ENCODE data around the gene PACRG. TPM values are rescaled to one million over a fixed set of nuclear protein-coding genes. Genes with fewer than 3 reads are reported as not detected.

PACRG gene
- total RNA-seq, 5 donors from 2014 or later (not counting 1 experiment from before 2014, with no cell fraction given): 0.20 to 3.0 (median 1.2) TPM; not detected in 1

DNA sequence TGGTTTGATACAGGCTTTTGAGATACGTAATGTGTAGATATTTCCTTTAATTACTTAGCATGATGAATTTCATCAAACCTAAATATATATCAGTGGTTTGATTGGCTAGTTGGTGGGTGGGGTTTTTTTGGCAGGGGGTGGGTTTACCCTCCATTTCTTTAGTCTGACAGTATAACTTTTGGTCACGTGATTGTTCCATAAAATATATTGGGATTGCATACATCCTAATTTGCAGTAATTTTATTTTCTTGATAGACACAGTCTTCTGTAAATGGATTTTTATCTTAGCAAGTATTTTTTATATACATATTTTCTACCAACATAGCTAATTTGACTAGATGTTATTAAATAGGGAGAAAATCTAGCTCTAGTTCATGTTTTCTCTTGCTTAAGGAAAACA lies 509.3 kb downstream of the PACRG start:
- no peak overlapping the region for H3K4me3 Mint-ChIP-seq
- H3K36me3 ChIP-seq (ENCODE audit: control insufficient read depth in 2 of 2, extremely low read depth in 1 of 2, insufficient read depth in 1 of 2, low read length in 1 of 2): no peaks in the 10 kb centered on the region
- H3K27ac ChIP-seq (ENCODE audit: low read length): no peak overlapping the region
- CTCF ChIA-PET: no interaction called here
- no peak overlapping the region for H3K4me3 ChIP-seq (ENCODE audit: control insufficient read depth in 1 of 2, extremely low read depth in 1 of 2, low read length in 1 of 2)
- H3K27me3 Mint-ChIP-seq: peaks cover 9 to 16% of the 10 kb centered on the region in 2 donors
- no peaks in the 10 kb centered on the region for H3K4me1 ChIP-seq (ENCODE audit: control insufficient read depth in 1 of 2, extremely low read depth in 1 of 2, insufficient read depth in 2 of 2, low read length in 2 of 2)
- WGBS (ENCODE audit: insufficient coverage): no CpG with 5 or more reads among the region's 2 CpGs
- H3K27me3 ChIP-seq (replicated peaks in 1 of 2; ENCODE audit: control insufficient read depth in 2 of 2, extremely low read depth in 1 of 2, insufficient read depth in 2 of 2, low read length in 1 of 2): peaks cover 0 to 4% of the 10 kb centered on the region in 2 experiments
- H3K27ac Mint-ChIP-seq: no peak overlapping the region
- ATAC-seq (replicated peaks in 1 of 4) (no peak), DNase-seq (no peak)
- H3K36me3 Mint-ChIP-seq: no peaks in the 10 kb centered on the region
- POLR2A ChIA-PET: no interaction called here
- H3K9me3 Mint-ChIP-seq: no peaks in the 10 kb centered on the region
- H3K9me3 ChIP-seq: no peaks in the 10 kb centered on the region
- H3K4me1 Mint-ChIP-seq: no peaks in the 10 kb centered on the region

DNA sequence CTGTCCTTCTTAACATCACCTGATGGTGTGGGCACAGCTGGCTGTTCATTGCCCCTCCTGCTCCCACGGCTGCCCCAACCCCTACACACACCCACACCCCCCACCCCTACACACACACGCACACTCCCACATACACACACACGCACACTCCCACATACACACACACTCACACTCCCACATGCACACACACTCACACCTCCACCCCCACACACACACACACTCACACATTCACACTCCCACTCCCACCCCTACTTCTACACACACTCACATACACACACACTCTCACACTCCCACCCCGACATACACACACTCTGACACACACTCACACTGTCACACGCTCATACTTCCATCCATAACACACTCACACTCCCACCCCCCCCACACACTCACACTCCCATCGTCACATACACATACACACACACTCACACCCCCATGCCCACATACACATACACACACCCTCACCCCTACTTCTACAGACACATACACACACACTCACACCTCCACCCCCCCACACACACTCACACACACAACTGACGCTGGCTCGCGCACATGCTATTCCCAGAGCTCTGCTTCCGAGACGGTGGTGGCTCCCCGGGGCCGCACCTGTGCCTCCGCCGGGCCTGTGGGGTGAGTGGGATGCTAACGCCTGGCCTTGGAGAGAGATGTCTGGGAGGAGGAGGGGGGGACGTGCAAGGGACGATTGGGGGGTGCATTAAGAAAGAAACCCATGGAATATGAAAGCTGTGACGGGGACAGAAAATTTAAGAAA lies 512.0 kb downstream of the PACRG start:
- H3K36me3 ChIP-seq (ENCODE audit: control insufficient read depth in 2 of 2, extremely low read depth in 1 of 2, insufficient read depth in 1 of 2, low read length in 1 of 2): no peaks in the 10 kb centered on the region
- H3K27ac ChIP-seq (ENCODE audit: low read length): no peak overlapping the region
- ChIA-PET POLR2A (no interaction called here), CTCF (interaction anchor here in 1 of 2 donors (0.7 kb wide), 1 partner anchor 193 kb away, joined by 3 read pairs; no protein-coding TSS in a partner anchor)
- H3K4me1 ChIP-seq (ENCODE audit: control insufficient read depth in 1 of 2, extremely low read depth in 1 of 2, insufficient read depth in 2 of 2, low read length in 2 of 2): no peaks in the 10 kb centered on the region
- H3K4me3 ChIP-seq (ENCODE audit: control insufficient read depth in 1 of 2, extremely low read depth in 1 of 2, low read length in 1 of 2): no peak overlapping the region
- Mint-ChIP-seq H3K36me3 (no peaks in the 10 kb centered on the region), H3K27ac (no peak overlapping the region), H3K27me3 (peaks cover 4 to 12% of the 10 kb centered on the region in 2 donors), H3K9me3 (no peaks in the 10 kb centered on the region), H3K4me3 (no peak overlapping the region), H3K4me1 (no peaks in the 10 kb centered on the region)
- DNase-seq: no peak
- no peak for ATAC-seq (replicated peaks in 1 of 4)
- WGBS (ENCODE audit: insufficient coverage): 72% methylated on average over 6 of the region's 19 CpGs
- peaks cover 0 to 4% of the 10 kb centered on the region in 2 experiments for H3K27me3 ChIP-seq (replicated peaks in 1 of 2; ENCODE audit: control insufficient read depth in 2 of 2, extremely low read depth in 1 of 2, insufficient read depth in 2 of 2, low read length in 1 of 2)
- H3K9me3 ChIP-seq: no peaks in the 10 kb centered on the region

GRCh38 chr6:163240556-163240955 lies 512.8 kb downstream of the PACRG start:
- CTCF ChIA-PET: interaction anchor here in 1 of 2 donors (0.7 kb wide), 1 partner anchor 194 kb away, joined by 3 read pairs; no protein-coding TSS in a partner anchor
- Histone ChIP-seq H3K27ac (ENCODE audit: low read length) (no peak overlapping the region), H3K36me3 (ENCODE audit: control insufficient read depth in 2 of 2, extremely low read depth in 1 of 2, insufficient read depth in 1 of 2, low read length in 1 of 2) (no peaks in the 10 kb centered on the region), H3K27me3 (replicated peaks in 1 of 2; ENCODE audit: control insufficient read depth in 2 of 2, extremely low read depth in 1 of 2, insufficient read depth in 2 of 2, low read length in 1 of 2) (peaks cover 0 to 8% of the 10 kb centered on the region in 2 experiments), H3K9me3 (no peaks in the 10 kb centered on the region), H3K4me3 (ENCODE audit: control insufficient read depth in 1 of 2, extremely low read depth in 1 of 2, low read length in 1 of 2) (no peak overlapping the region), H3K4me1 (ENCODE audit: control insufficient read depth in 1 of 2, extremely low read depth in 1 of 2, insufficient read depth in 2 of 2, low read length in 2 of 2) (no peaks in the 10 kb centered on the region)
- WGBS (ENCODE audit: insufficient coverage): 87% methylated on average over 16 of the region's 17 CpGs
- H3K4me3 Mint-ChIP-seq: no peak overlapping the region
- DNase-seq: no peak
- no peak for ATAC-seq (replicated peaks in 1 of 4)
- H3K36me3 Mint-ChIP-seq: no peaks in the 10 kb centered on the region
- H3K9me3 Mint-ChIP-seq: no peaks in the 10 kb centered on the region
- no peak overlapping the region for H3K27ac Mint-ChIP-seq
- peaks cover 5 to 11% of the 10 kb centered on the region in 2 donors for H3K27me3 Mint-ChIP-seq
- POLR2A ChIA-PET: no interaction called here
- H3K4me1 Mint-ChIP-seq: no peaks in the 10 kb centered on the region

DNA sequence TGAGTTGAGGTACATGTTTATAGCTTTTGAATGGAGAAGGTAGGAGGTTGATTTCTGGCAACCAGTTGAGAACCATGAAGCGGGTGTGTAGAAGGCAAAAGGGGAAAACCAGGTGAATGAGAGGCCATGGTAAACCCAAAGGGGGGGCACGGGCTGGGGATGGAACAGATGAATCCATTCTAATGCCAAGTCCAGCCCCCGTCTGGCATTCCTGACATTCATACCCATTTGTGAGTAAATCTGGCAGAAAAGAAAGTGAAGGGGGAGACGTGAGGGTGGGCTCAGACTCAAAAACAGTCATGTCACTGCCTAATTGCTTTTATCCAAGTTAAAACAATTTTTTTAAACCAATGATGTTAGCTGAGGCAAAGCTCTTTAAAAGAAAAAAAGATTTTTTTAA lies 513.9 kb downstream of the PACRG start:
- Histone ChIP-seq H3K27me3 (replicated peaks in 1 of 2; ENCODE audit: control insufficient read depth in 2 of 2, extremely low read depth in 1 of 2, insufficient read depth in 2 of 2, low read length in 1 of 2) (peaks cover 0 to 12% of the 10 kb centered on the region in 2 experiments), H3K9me3 (no peaks in the 10 kb centered on the region), H3K27ac (ENCODE audit: low read length) (no peak overlapping the region), H3K4me1 (ENCODE audit: control insufficient read depth in 1 of 2, extremely low read depth in 1 of 2, insufficient read depth in 2 of 2, low read length in 2 of 2) (no peaks in the 10 kb centered on the region), H3K4me3 (ENCODE audit: control insufficient read depth in 1 of 2, extremely low read depth in 1 of 2, low read length in 1 of 2) (no peak overlapping the region), H3K36me3 (ENCODE audit: control insufficient read depth in 2 of 2, extremely low read depth in 1 of 2, insufficient read depth in 1 of 2, low read length in 1 of 2) (no peaks in the 10 kb centered on the region)
- H3K4me3 Mint-ChIP-seq: no peak overlapping the region
- no peaks in the 10 kb centered on the region for H3K9me3 Mint-ChIP-seq
- ChIA-PET POLR2A (no interaction called here), CTCF (no interaction called here)
- peaks cover 14 to 19% of the 10 kb centered on the region in 2 donors for H3K27me3 Mint-ChIP-seq
- ATAC-seq (replicated peaks in 1 of 4) (no peak), DNase-seq (no peak)
- H3K36me3 Mint-ChIP-seq: no peaks in the 10 kb centered on the region
- no peaks in the 10 kb centered on the region for H3K4me1 Mint-ChIP-seq
- no peak overlapping the region for H3K27ac Mint-ChIP-seq
- WGBS (ENCODE audit: insufficient coverage): 70% methylated on average over 2 of the region's 4 CpGs

DNA sequence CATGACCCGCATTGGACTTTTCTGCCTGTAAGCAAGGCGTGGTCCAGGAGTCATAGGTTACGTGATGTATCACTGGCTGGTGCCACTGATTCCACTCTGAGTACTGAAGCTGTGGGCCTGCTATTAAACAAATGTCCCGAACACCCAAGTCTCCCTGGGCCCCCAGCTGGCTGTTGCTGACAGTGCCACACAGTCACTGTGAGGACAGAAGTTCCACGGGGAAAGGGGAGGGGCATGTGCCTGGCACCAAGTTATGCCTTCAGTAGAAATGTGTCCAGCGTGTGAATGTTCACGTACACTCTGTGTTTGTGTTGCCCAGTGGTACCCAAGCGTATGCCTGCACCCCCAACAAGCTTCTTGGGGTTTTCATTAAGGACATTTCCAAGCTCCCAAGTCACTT lies 515.3 kb downstream of the PACRG start:
- no peaks in the 10 kb centered on the region for H3K36me3 Mint-ChIP-seq
- no peaks in the 10 kb centered on the region for H3K4me1 ChIP-seq (ENCODE audit: control insufficient read depth in 1 of 2, extremely low read depth in 1 of 2, insufficient read depth in 2 of 2, low read length in 2 of 2)
- no peak overlapping the region for H3K4me3 Mint-ChIP-seq
- H3K27me3 ChIP-seq (replicated peaks in 1 of 2; ENCODE audit: control insufficient read depth in 2 of 2, extremely low read depth in 1 of 2, insufficient read depth in 2 of 2, low read length in 1 of 2): peaks cover 0 to 12% of the 10 kb centered on the region in 2 experiments
- 71% methylated on average over 7 of the region's 8 CpGs for WGBS (ENCODE audit: insufficient coverage)
- ATAC-seq (replicated peaks in 1 of 4) (no peak), DNase-seq (no peak)
- H3K4me1 Mint-ChIP-seq: no peaks in the 10 kb centered on the region
- ChIA-PET CTCF (no interaction called here), POLR2A (no interaction called here)
- H3K36me3 ChIP-seq (ENCODE audit: control insufficient read depth in 2 of 2, extremely low read depth in 1 of 2, insufficient read depth in 1 of 2, low read length in 1 of 2): no peaks in the 10 kb centered on the region
- H3K27ac Mint-ChIP-seq: no peak overlapping the region
- no peaks in the 10 kb centered on the region for H3K9me3 Mint-ChIP-seq
- peaks cover 21 to 23% of the 10 kb centered on the region in 2 donors for H3K27me3 Mint-ChIP-seq
- H3K9me3 ChIP-seq: no peaks in the 10 kb centered on the region
- no peak overlapping the region for H3K27ac ChIP-seq (ENCODE audit: low read length)
- no peak overlapping the region for H3K4me3 ChIP-seq (ENCODE audit: control insufficient read depth in 1 of 2, extremely low read depth in 1 of 2, low read length in 1 of 2)

DNA sequence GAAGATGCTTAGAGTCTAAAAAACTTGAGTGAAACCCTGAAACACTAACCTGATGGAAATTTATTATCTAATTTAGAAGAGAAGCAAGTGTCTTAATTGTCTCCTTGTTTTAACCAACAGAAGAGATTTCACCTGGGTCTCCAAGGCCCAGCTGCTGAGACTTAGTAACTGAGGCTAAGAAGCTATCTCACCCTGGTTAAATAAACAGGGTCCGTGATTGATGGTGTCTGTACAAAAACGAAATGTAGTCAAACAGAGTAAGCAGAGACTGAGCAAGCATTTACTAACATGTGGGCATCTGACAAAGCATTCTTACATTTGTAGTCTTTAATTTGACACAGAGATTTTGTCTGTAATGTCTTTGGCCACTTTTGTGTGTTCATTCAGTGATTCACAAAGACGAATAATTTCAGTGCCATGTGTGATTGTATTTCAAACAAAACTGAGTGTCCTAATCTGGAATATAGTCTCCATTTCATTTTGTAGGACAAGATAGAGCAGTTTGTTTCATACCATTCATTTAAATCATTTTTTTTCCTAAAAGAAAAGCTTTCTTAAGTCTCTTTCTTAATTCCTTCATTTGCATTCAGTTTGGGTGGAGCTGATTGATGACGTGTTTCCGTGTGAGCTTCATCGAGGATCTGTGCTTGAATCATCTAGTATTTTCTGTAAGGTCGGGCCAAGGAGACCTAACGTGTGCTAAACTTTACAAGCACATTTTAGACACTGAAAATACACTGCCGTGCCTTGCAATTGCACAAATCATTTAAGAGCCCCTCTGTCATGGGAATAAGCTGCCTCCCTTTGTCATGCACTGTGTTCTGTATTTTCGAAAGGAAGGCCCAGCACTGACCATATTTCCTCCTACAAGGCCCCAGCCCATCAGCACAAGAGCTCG lies 516.2 kb downstream of the PACRG start:
- no peak for DNase-seq
- Histone ChIP-seq H3K4me1 (ENCODE audit: control insufficient read depth in 1 of 2, extremely low read depth in 1 of 2, insufficient read depth in 2 of 2, low read length in 2 of 2) (no peaks in the 10 kb centered on the region), H3K9me3 (no peaks in the 10 kb centered on the region), H3K4me3 (ENCODE audit: control insufficient read depth in 1 of 2, extremely low read depth in 1 of 2, low read length in 1 of 2) (no peak overlapping the region), H3K27me3 (replicated peaks in 1 of 2; ENCODE audit: control insufficient read depth in 2 of 2, extremely low read depth in 1 of 2, insufficient read depth in 2 of 2, low read length in 1 of 2) (peaks cover 0 to 15% of the 10 kb centered on the region in 2 experiments), H3K27ac (ENCODE audit: low read length) (no peak overlapping the region), H3K36me3 (ENCODE audit: control insufficient read depth in 2 of 2, extremely low read depth in 1 of 2, insufficient read depth in 1 of 2, low read length in 1 of 2) (no peaks in the 10 kb centered on the region)
- WGBS (ENCODE audit: insufficient coverage): 83% methylated on average over 9 of the region's 11 CpGs
- Mint-ChIP-seq H3K4me3 (no peak overlapping the region), H3K27ac (no peak overlapping the region), H3K4me1 (no peaks in the 10 kb centered on the region), H3K36me3 (no peaks in the 10 kb centered on the region), H3K27me3 (peaks cover 21 to 28% of the 10 kb centered on the region in 2 donors), H3K9me3 (no peaks in the 10 kb centered on the region)
- POLR2A ChIA-PET: no interaction called here
- CTCF ChIA-PET: no interaction called here
- no peak for ATAC-seq (replicated peaks in 1 of 4)
